GM19372 (cell line): ENCODE results near the gene DAAM1.
A peak's percentile ranks its signal among the peaks of the same experiment; 100 is the strongest.

ENCODE experiments used
- ATAC-seq: cut with Tn5 transposase; IDR thresholded peaks from one replicate; pipeline ENCODE4 v1.9.1; 2021; ENCODE audit warnings: mild to moderate bottlenecking, low read depth, moderate library complexity; ENCODE audit not compliant: unreplicated experiment

The DAAM1 gene

GRCh38 chr14:59309291-59309900, 120.9 kb downstream of the DAAM1 start:
- no peak for ATAC-seq

DNA sequence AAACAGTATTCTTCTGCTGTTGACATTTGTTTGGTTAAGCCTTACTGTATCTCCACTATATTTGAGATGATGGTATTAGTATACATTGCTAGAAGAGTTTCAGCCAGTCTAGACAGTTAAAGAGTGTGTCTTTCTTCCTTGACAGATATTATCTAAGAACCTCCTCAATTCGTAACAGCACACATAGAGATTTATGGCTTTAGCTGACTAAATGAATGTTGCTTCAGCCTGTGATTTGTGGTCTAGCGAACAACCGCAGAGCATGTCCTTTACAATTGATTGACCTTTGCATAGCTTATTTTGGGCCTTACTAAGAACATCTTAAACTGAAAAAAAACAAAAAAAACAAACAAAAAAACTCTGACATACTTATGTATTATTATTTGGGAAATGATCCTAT, 122.2 kb downstream of the DAAM1 start:
- ATAC-seq = no peak

DNA sequence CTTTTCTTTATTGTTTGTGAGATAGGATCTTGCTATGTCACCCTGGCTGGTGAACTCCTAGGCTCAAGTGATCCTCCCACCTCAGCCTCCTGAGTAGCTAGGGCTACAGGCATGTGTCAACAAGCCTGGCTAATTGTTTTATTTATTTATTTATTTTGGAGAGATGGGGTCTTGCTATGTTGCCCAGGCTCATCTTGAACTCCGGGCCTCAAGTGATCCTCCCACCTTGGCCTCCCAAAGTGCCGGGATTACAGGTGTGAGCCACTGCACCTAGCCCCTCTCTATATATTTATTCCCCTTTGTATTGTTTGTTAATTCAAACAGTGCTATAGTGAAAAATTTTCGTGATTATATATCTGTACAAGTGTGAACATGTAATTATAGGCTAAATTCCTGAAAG, 123.3 kb downstream of the DAAM1 start:
- no peak for ATAC-seq

- peak; percentile 60 for ATAC-seq
Observed at GRCh38 chr14:59313144-59313651, 124.7 kb downstream of the DAAM1 start.

GRCh38 chr14:59313658-59314608, 125.5 kb downstream of the DAAM1 start:
- no peak for ATAC-seq

DNA sequence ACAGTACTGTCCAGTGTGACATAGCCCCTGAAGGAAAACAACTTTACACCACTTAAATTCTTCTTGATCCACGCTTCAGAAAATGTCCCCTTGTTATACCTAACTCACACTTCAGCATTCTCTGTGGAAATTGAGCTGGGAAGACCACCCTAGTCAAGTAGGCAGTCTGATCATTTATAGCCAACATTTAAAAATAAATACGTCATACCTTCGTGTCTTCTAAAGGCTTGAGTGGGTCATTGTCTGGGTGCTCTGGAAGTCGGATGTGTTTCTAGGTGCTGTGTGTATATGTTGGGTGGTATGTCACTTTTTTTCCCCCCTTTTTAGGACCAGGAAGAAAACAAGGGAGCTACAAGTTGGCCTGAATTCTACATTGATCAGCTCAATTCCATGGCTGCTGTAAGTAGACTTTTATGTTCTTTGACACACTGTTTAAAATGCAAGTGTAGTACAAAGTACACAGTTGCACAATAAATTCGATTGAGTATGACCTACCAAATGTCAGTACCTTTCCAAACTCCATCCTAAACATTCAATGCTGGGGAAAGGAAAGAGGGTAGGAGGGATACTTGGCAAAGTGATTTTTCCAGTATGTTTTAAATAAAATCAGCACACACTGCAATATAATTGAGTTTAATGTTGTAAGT, 126.6 kb downstream of the DAAM1 start:
- ATAC-seq = no peak

GRCh38 chr14:59316151-59316830, 127.8 kb downstream of the DAAM1 start:
- no peak for ATAC-seq

GRCh38 chr14:59317346-59317745, 128.9 kb downstream of the DAAM1 start:
- no peak for ATAC-seq

DNA sequence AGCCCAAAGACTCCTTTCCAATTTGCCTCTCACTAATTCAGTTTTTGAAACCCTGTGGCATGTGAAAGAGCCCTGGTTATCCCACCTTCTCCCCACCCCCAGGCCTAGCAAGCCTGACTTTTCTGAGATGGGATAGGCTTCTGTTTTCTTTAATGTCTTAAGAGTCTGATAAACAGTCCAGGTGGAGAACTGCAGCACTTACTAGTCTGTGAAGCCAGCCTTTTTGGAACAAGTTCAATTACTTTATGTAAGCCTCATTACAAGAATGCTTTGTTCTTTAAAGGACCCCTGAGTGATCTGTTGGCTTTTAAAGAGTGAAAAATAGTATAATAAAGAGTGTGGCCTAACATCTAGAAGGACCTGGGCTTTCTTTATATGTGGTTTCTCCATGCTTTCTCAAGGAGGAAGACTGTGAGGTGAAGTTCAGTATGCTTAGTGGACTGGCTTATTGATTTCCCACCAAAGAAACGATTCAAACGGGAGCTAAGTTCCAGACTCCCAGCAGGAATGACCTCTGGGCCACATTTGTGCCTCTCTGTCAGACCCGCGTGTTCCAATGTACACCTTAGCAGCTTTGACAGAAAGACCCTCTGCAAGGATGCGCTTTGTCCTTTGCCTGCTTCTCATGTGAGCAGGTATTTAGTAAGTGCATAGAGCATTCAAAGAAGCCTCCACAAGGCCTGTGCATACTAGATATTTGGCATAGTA, 129.5 kb downstream of the DAAM1 start:
- no peak for ATAC-seq

- no peak for ATAC-seq
Observed at GRCh38 chr14:59318908-59319307, 130.4 kb downstream of the DAAM1 start.

DNA sequence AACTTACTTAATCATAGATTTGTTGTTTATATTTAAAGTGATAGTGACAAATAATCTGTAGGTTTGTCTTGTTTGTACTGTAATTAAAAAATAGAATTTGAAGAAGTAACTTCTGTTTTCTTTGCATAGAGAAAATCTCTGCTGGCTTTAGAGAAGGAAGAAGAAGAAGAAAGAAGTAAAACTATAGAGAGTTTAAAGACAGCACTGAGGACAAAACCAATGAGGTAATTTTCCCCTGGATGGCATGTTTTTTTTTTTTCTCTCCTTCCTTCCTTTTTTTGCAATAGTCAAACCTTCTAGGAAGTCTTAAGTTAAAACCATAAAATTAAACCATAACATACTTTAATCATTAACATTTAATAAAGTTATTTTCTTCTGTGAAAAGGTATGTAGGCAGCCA, 131.9 kb downstream of the DAAM1 start:
- no peak for ATAC-seq

- ATAC-seq = no peak
Observed at GRCh38 chr14:59320763-59321625, 132.5 kb downstream of the DAAM1 start.

GRCh38 chr14:59321626-59321949, 133.1 kb downstream of the DAAM1 start:
- ATAC-seq = no peak

- ATAC-seq = no peak
Observed at GRCh38 chr14:59325906-59326305, 137.4 kb downstream of the DAAM1 start.

DNA sequence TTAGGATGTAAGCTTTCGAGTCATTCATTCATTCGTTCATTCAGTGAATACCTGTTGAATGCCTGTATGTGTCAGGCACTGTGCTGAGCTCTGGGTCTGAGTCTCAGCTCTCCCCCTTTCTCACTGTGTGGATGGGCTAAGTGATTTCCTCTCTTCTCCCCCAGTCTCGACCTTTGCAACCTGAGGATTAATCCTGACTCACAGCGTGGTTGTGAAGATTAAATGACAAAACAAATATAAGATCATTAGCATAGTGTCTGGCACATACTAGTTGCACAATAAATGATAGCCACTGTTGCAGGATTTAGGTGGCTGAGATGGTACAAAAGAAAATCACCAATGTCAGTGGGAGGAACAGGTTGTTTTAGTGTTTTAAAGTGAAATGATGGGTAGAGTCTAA, 140.0 kb downstream of the DAAM1 start:
- no peak for ATAC-seq

- ATAC-seq = no peak
Observed at GRCh38 chr14:59330455-59330854, 142.0 kb downstream of the DAAM1 start.

DNA sequence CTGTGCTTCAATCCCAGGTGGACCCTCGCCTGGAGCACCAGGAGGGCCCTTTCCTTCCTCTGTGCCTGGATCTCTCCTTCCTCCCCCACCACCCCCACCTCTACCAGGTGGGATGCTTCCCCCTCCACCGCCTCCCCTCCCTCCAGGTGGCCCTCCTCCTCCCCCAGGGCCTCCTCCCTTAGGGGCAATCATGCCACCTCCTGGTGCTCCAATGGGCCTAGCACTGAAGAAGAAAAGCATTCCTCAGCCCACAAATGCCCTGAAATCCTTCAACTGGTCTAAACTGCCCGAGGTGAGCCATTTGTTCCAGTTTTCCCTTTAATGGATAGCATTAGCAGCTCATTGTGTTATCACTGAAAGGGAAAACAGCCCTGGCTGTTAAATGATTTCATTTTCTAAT, 142.8 kb downstream of the DAAM1 start:
- no peak for ATAC-seq

DNA sequence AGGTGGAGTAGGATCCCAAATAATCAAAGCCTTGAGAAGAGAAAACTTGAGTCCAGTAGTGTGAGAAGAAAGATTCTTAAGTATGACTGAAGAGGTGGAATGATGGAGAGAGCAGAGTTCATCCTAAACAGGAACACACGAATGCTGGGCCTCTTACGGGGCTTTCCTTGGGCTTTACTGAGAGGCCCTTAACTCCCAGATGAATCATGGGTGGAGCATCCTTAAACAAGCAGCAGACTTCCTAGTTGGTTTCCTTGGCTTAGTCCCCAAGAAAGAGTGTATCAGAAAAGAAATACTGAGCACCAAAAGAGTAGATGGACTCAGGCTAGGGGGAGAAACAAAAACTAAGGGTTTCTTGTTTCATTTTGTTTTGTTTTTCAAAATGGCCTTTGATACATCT, 144.3 kb downstream of the DAAM1 start:
- ATAC-seq = no peak

- no peak for ATAC-seq
Observed at GRCh38 chr14:59333235-59333634, 144.8 kb downstream of the DAAM1 start.
